Liver (tissue), 9 donors: ENCODE measurements around the gene UNCX. TPM values are rescaled to one million over a fixed set of nuclear protein-coding genes. Genes with fewer than 3 reads are reported as not detected.

Experiments
- DNase-seq: peaks from one replicate; pipeline ENCODE4 v3.0.0-alpha.2; 2017; ENCODE audit warnings: low spot score
- H3K27ac ChIP-seq, 2 donors: one replicate each; pipeline ENCODE4 v1.7.0; 2013; ENCODE audit warnings: inconsistent platforms in 2 of 2, low read length in 2 of 2, control low read depth in 1 of 2, low read depth in 1 of 2, mild to moderate bottlenecking in 1 of 2
- H3K27me3 ChIP-seq, 4 donors: one replicate each; pipeline versions ENCODE4 v1.6.1 to v1.7.0; 2013; ENCODE audit warnings: low read length in 3 of 4, inconsistent platforms in 1 of 4, mild to moderate bottlenecking in 1 of 4, moderate library complexity in 1 of 4; ENCODE audit not compliant: control insufficient read depth in 4 of 4, insufficient read depth in 4 of 4
- H3K36me3 ChIP-seq, 4 donors: one replicate each; pipeline versions ENCODE4 v1.6.1 to v1.7.0; 2013; ENCODE audit warnings: low read length in 3 of 4, mild to moderate bottlenecking in 3 of 4, low read depth in 1 of 4, moderate library complexity in 1 of 4; ENCODE audit not compliant: control insufficient read depth in 4 of 4, insufficient read depth in 3 of 4
- H3K4me1 ChIP-seq, 4 donors: one replicate each; pipeline versions ENCODE4 v1.6.1 to v1.7.0; 2013; ENCODE audit warnings: low read length in 3 of 4, mild to moderate bottlenecking in 3 of 4, moderate library complexity in 1 of 4; ENCODE audit not compliant: control insufficient read depth in 4 of 4, insufficient read depth in 4 of 4
- H3K4me3 ChIP-seq, 3 donors: one replicate each; pipeline versions ENCODE4 v1.6.1 to v1.7.0; 2013; ENCODE audit warnings: low read length in 3 of 3, control low read depth in 1 of 3, low read depth in 1 of 3, mild to moderate bottlenecking in 1 of 3
- H3K9ac ChIP-seq, 2 donors: one replicate each; pipeline ENCODE4 v1.7.0; 2013; ENCODE audit warnings: low read length in 2 of 2, mild to moderate bottlenecking in 2 of 2, moderate library complexity in 2 of 2, control low read depth in 1 of 2, low read depth in 1 of 2
- H3K9me3 ChIP-seq, 4 donors: one replicate each; pipeline versions ENCODE4 v1.6.1 to v1.7.0; 2013; ENCODE audit warnings: low read length in 3 of 4; ENCODE audit not compliant: control insufficient read depth in 4 of 4
- ATF3 ChIP-seq: IDR thresholded peaks from 2 replicates; pipeline ENCODE4 v1.6.1; 2016; ENCODE audit warnings: antibody characterized with exemption
- CTCF ChIP-seq: fragments of 150-350 bp; IDR thresholded peaks from 2 replicates; pipeline ENCODE4 v1.5.1; 2017; ENCODE audit warnings: improper control_type of control experiment, low read depth, low read length; ENCODE audit not compliant: missing input control
- EGR1 ChIP-seq, 2 donors: IDR thresholded peaks; 2 replicates each; pipeline ENCODE4 v1.6.1; 2016 to 2018; ENCODE audit warnings: antibody characterized with exemption in 2 of 2, low read depth in 2 of 2
- FOXA1 ChIP-seq: IDR thresholded peaks from 2 replicates; pipeline ENCODE4 v1.6.1; 2016; ENCODE audit warnings: antibody characterized with exemption
- FOXA2 ChIP-seq: IDR thresholded peaks from 2 replicates; pipeline ENCODE4 v1.6.1; 2016; ENCODE audit warnings: antibody characterized with exemption
- GABPA ChIP-seq, 2 donors: IDR thresholded peaks in 1 of 2; conservative IDR thresholded peaks in 1 of 2; 2 replicates each; pipeline ENCODE4 v1.6.1; 2016; ENCODE audit warnings: antibody characterized with exemption in 2 of 2, mild to moderate bottlenecking in 1 of 2, moderate library complexity in 1 of 2
- HNF4A ChIP-seq, 2 donors: conservative IDR thresholded peaks; 2 replicates each; pipeline ENCODE4 v1.6.1; 2016; ENCODE audit warnings: antibody characterized with exemption in 2 of 2, mild to moderate bottlenecking in 2 of 2
- HNF4G ChIP-seq: IDR thresholded peaks from 2 replicates; pipeline ENCODE4 v1.6.1; 2016; ENCODE audit warnings: antibody characterized with exemption
- JUND ChIP-seq, 2 donors: IDR thresholded peaks; 2 replicates each; pipeline ENCODE4 v1.6.1; 2016; ENCODE audit warnings: antibody characterized with exemption in 2 of 2
- MAX ChIP-seq: IDR thresholded peaks from 2 replicates; pipeline ENCODE4 v1.6.1; 2016; ENCODE audit warnings: antibody characterized with exemption
- NR2F2 ChIP-seq: IDR thresholded peaks from 2 replicates; pipeline ENCODE4 v1.6.1; 2016; ENCODE audit warnings: antibody characterized with exemption
- RAD21 ChIP-seq, 2 donors: IDR thresholded peaks; 2 replicates each; pipeline ENCODE4 v1.6.1; 2016; ENCODE audit warnings: antibody characterized with exemption in 2 of 2, mild to moderate bottlenecking in 2 of 2
- RXRA ChIP-seq, 2 donors: IDR thresholded peaks; 2 replicates each; pipeline ENCODE4 v1.6.1; 2017 to 2018; ENCODE audit warnings: antibody characterized with exemption in 2 of 2, mild to moderate bottlenecking in 1 of 2
- SP1 ChIP-seq: IDR thresholded peaks from 2 replicates; pipeline ENCODE4 v1.6.1; 2018; ENCODE audit warnings: antibody characterized with exemption, mild to moderate bottlenecking
- TAF1 ChIP-seq: conservative IDR thresholded peaks from 2 replicates; pipeline ENCODE4 v1.6.1; 2016; ENCODE audit warnings: antibody characterized with exemption, mild to moderate bottlenecking
- ZBTB33 ChIP-seq: IDR thresholded peaks from 2 replicates; pipeline ENCODE4 v1.6.1; 2016; ENCODE audit warnings: antibody characterized with exemption
- WGBS: extraction: QIAGEN DNeasy Blood & Tissue Kit; methylation state at CpG from one replicate; pipeline ENCODE4 v1.1.7; 2013; 5-methylcytosine and 5-hydroxymethylcytosine counted together
- polyA plus RNA-seq, 2 donors: library from polyadenylated mRNA; stranded (reverse) in 1 of 2; unstranded in 1 of 2; fragments of 200-250 nt in 1 of 2; fragments of >200 nt in 1 of 2; fragmentation: Nextera tagmentation in 1 of 2; extraction: Ambion mirVana in 1 of 2; gene quantifications; one replicate each; pipeline versions ENCODE4 v1.2.1 to v1.2.3, GENCODE V29; 2013 to 2015
- total RNA-seq, 2 donors: library from RNA; depleted of rRNA; stranded (reverse); fragments of >200 nt; gene quantifications; one replicate each; pipeline ENCODE4 v1.2.3, GENCODE V29; 2014
- donor health status: healthy.
- donor health status: healthy.
- donor health status: healthy.
- donor health status: healthy.
- donor health status: healthy.

UNCX gene
- total RNA-seq = not detected
- polyA plus RNA-seq = not detected

- H3K27ac ChIP-seq = no peak within 1 kb of the TSS
- peaks cover 0 to 5% (median 0%) of the 10 kb centered on the region in 4 donors for H3K9me3 ChIP-seq
- H3K4me3 ChIP-seq = no peak within 1 kb of the TSS
- no peak for TF ChIP-seq JUND (IDR thresholded peaks at IDR 0.05)
- TF ChIP-seq SP1 = no peak
- TF ChIP-seq NR2F2 = no peak
- no peak for TF ChIP-seq FOXA1
- no peak for DNase-seq
- H3K27me3 ChIP-seq = peaks cover 2 to 42% (median 16%) of the 10 kb centered on the region in 4 donors
- H3K4me1 ChIP-seq = peaks cover 3 to 27% (median 9%) of the 10 kb centered on the region in 4 donors
- H3K9ac ChIP-seq = no peak within 1 kb of the TSS
- WGBS = 6% methylated on average over 81 of the region's 81 CpGs
- no peaks in the 10 kb centered on the region for H3K36me3 ChIP-seq
Observed at GRCh38 chr7:1232623-1233332, at the start of gene UNCX. UNCX (plus strand) TSS chr7:1232872; CDS start chr7:1233018, 146 bp downstream.

GRCh38 chr7:1187127-1187526, 45.5 kb upstream of the UNCX start:
- Histone ChIP-seq H3K9ac (no peak overlapping the region), H3K4me1 (peaks cover 0 to 2% (median under 1%) of the 10 kb centered on the region in 4 donors), H3K27me3 (peaks cover 0 to 5% (median 0%) of the 10 kb centered on the region in 4 donors), H3K27ac (no peak overlapping the region), H3K36me3 (no peaks in the 10 kb centered on the region), H3K4me3 (no peak overlapping the region), H3K9me3 (no peaks in the 10 kb centered on the region)
- no peak for TF ChIP-seq SP1
- WGBS = 79% methylated on average over 11 of the region's 11 CpGs
- no peak for DNase-seq

GRCh38 chr7:1188720-1189294, 43.9 kb upstream of the UNCX start:
- no peak overlapping the region for H3K9ac ChIP-seq
- H3K27ac ChIP-seq = no peak overlapping the region
- H3K36me3 ChIP-seq = no peaks in the 10 kb centered on the region
- H3K27me3 ChIP-seq = peaks cover 0 to 9% (median 0%) of the 10 kb centered on the region in 4 donors
- TF ChIP-seq HNF4A (conservative IDR thresholded peaks at IDR 0.05) (no peak), ATF3 (no peak), EGR1 (IDR thresholded peaks at IDR 0.05; ENCODE audit: low read depth in 2 of 2) (peak in 1 of 2 donors; percentile 22)
- no peaks in the 10 kb centered on the region for H3K4me1 ChIP-seq
- H3K4me3 ChIP-seq = no peak overlapping the region
- WGBS = 87% methylated on average over 6 of the region's 6 CpGs
- no peak for DNase-seq
- no peaks in the 10 kb centered on the region for H3K9me3 ChIP-seq

GRCh38 chr7:1189986-1190772, 42.5 kb upstream of the UNCX start:
- no peak for DNase-seq
- no peaks in the 10 kb centered on the region for H3K9me3 ChIP-seq
- H3K4me1 ChIP-seq = peaks cover 0 to 2% (median 0%) of the 10 kb centered on the region in 4 donors
- H3K27me3 ChIP-seq = peaks cover 0 to 9% (median 0%) of the 10 kb centered on the region in 4 donors
- WGBS = 90% methylated on average over 10 of the region's 10 CpGs
- H3K27ac ChIP-seq = no peak overlapping the region
- no peak overlapping the region for H3K4me3 ChIP-seq
- no peak overlapping the region for H3K9ac ChIP-seq
- no peaks in the 10 kb centered on the region for H3K36me3 ChIP-seq
- TF ChIP-seq CTCF (no peak), FOXA1 (no peak), FOXA2 (no peak), HNF4G (no peak), EGR1 (IDR thresholded peaks at IDR 0.05; ENCODE audit: low read depth in 2 of 2) (no peak), SP1 (no peak), TAF1 (no peak), RAD21 (IDR thresholded peaks at IDR 0.05) (no peak), NR2F2 (no peak), GABPA (IDR thresholded peaks at IDR 0.05 in 1 of 2, conservative IDR thresholded peaks at IDR 0.05 in 1 of 2) (no peak), HNF4A (conservative IDR thresholded peaks at IDR 0.05) (no peak), ZBTB33 (no peak), RXRA (IDR thresholded peaks at IDR 0.05) (no peak), MAX (no peak), JUND (IDR thresholded peaks at IDR 0.05) (no peak)
